HepG2 (cell line): Measurements from ENCODE around the gene TLE1. TPM values are rescaled to one million over a fixed set of nuclear protein-coding genes. Genes with fewer than 3 reads are reported as not detected.

Experiments used
- HNF4G ChIP-seq, 2 experiments: sonication (generic) in 1 of 2; formaldehyde crosslinking in 1 of 2; IDR thresholded peaks; 2 replicates each; pipeline versions ENCODE4 v1.4.0 to v1.6.1; 2011 to 2020; ENCODE audit warnings: borderline replicate concordance in 2 of 2, low read depth in 2 of 2, mild to moderate bottlenecking in 2 of 2, low read length in 1 of 2, missing genetic modification reagents in 1 of 2, moderate library complexity in 1 of 2
- KDM5B ChIP-seq: sonication (generic); formaldehyde crosslinking; IDR thresholded peaks from 2 replicates; pipeline ENCODE4 v1.4.0; 2020; ENCODE audit warnings: missing genetic modification reagents, mild to moderate bottlenecking, borderline replicate concordance
- NCOR1 ChIP-seq: fragments of 200-600 bp; sonication (generic); IDR thresholded peaks from 2 replicates; pipeline ENCODE4 v1.7.0; 2017; ENCODE audit warnings: antibody characterized with exemption, low read length, borderline replicate concordance
- PITX1 ChIP-seq: sonication (generic); formaldehyde crosslinking; IDR thresholded peaks from 2 replicates; pipeline ENCODE4 v1.5.1; 2020; ENCODE audit warnings: mild to moderate bottlenecking, missing genetic modification reagents
- RBAK ChIP-seq: sonication (generic); formaldehyde crosslinking; IDR thresholded peaks from 2 replicates; pipeline ENCODE4 v1.5.1; 2020; ENCODE audit warnings: mild to moderate bottlenecking, missing genetic modification reagents
- SALL1 ChIP-seq: sonication (generic); formaldehyde crosslinking; IDR thresholded peaks from 2 replicates; pipeline ENCODE4 v1.8.0; 2022; ENCODE audit warnings: mild to moderate bottlenecking, missing genetic modification reagents
- ZMYM4 ChIP-seq: sonication (generic); formaldehyde crosslinking; IDR thresholded peaks from 2 replicates; pipeline ENCODE4 v1.8.1; 2023; ENCODE audit warnings: mild to moderate bottlenecking, missing genetic modification reagents
- ZNF652 ChIP-seq: IDR thresholded peaks from 2 replicates; pipeline ENCODE4 v1.6.1; 2016; ENCODE audit warnings: low read depth, borderline replicate concordance
- polyA plus RNA-seq, 8 experiments: library from polyadenylated mRNA; depleted of rRNA in 3 of 8; stranded (reverse) in 7 of 8; unstranded in 1 of 8; fragments of >200 nt; fragmentation: Illumina TruSeq in 4 of 8; extraction: Trizol in 4 of 8; gene quantifications; 2 replicates each; pipeline versions ENCODE4 v1.2.1 to v1.2.3, GENCODE V29; 2011 to 2016; ENCODE audit warnings: low read depth in 4 of 8, missing spikeins in 1 of 8, mixed read lengths in 1 of 8; ENCODE audit not compliant: insufficient read depth in 1 of 8
- total RNA-seq, 5 experiments: library from RNA; depleted of rRNA; stranded (reverse); fragments of >200 nt; fragmentation: Illumina TruSeq; extraction: Trizol; gene quantifications; 2 replicates each; pipeline ENCODE4 v1.2.3, GENCODE V29; 2016; ENCODE audit warnings: low read depth in 1 of 5
- TF ChIP-seq, protein P1 (sequence below): sonication (generic); formaldehyde crosslinking; IDR thresholded peaks from 2 replicates; pipeline ENCODE4 v1.4.0; 2020; ENCODE audit warnings: missing genetic modification reagents
- TF ChIP-seq, protein P2 (sequence below): sonication (generic); formaldehyde crosslinking; IDR thresholded peaks from 2 replicates; pipeline ENCODE4 v1.8.1; 2023; ENCODE audit warnings: mild to moderate bottlenecking, missing genetic modification reagents
- TF ChIP-seq, protein P3 (sequence below): IDR thresholded peaks from 2 replicates; pipeline ENCODE4 v1.6.1; 2016; ENCODE audit warnings: low read depth, control low read depth

Gene TLE1
- total and polyA plus RNA-seq, 2 of the 13 experiments (the other 11 are each of a cell fraction or from before 2014, with no cell fraction given): 35.9 to 109 TPM

DNA sequence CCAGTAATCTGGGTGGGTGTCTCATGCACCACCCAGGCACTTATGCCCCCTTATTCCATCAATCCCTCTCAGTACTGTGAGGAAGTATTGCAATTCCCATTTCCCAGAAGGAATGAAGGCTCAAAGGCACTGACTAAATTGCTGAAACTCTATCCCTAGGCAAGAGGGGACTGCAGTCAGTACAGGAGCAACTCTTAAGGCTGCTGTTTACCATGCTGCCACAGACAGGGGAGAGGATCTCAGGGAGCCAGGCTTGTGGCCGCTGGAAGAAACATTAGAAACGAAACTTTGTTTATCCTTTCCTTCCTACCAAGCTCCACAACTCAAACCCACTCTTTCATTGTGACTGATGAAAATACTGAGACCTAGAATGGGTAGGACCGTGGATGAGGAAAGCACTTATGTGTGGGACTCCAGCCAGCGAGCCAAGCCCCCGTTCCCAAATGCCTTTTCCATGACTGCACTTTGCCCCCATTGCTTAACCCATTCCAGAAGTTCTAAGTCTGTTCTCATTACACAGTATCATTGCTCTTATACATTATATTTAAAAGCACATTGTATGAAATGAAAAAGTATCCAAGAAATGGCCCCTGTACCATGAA is 54.3 kb downstream of the TLE1 start (continued):
- TF ChIP-seq, protein P1, sequence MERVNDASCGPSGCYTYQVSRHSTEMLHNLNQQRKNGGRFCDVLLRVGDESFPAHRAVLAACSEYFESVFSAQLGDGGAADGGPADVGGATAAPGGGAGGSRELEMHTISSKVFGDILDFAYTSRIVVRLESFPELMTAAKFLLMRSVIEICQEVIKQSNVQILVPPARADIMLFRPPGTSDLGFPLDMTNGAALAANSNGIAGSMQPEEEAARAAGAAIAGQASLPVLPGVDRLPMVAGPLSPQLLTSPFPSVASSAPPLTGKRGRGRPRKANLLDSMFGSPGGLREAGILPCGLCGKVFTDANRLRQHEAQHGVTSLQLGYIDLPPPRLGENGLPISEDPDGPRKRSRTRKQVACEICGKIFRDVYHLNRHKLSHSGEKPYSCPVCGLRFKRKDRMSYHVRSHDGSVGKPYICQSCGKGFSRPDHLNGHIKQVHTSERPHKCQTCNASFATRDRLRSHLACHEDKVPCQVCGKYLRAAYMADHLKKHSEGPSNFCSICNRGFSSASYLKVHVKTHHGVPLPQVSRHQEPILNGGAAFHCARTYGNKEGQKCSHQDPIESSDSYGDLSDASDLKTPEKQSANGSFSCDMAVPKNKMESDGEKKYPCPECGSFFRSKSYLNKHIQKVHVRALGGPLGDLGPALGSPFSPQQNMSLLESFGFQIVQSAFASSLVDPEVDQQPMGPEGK (CRISPR knock-in tag): peak; percentile 72
- TF ChIP-seq, protein P2, sequence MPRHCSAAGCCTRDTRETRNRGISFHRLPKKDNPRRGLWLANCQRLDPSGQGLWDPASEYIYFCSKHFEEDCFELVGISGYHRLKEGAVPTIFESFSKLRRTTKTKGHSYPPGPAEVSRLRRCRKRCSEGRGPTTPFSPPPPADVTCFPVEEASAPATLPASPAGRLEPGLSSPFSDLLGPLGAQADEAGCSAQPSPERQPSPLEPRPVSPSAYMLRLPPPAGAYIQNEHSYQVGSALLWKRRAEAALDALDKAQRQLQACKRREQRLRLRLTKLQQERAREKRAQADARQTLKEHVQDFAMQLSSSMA: no peak
- TF ChIP-seq ZMYM4 (CRISPR knock-in tag): no peak
- TF ChIP-seq PITX1 (CRISPR knock-in tag): no peak
- no peak for TF ChIP-seq RBAK
- peak; percentile 76 for TF ChIP-seq ZNF652 (CRISPR knock-in tag)
- no peak for TF ChIP-seq KDM5B (CRISPR knock-in tag)
- peak; percentile 84 for TF ChIP-seq NCOR1
- TF ChIP-seq, protein P3, sequence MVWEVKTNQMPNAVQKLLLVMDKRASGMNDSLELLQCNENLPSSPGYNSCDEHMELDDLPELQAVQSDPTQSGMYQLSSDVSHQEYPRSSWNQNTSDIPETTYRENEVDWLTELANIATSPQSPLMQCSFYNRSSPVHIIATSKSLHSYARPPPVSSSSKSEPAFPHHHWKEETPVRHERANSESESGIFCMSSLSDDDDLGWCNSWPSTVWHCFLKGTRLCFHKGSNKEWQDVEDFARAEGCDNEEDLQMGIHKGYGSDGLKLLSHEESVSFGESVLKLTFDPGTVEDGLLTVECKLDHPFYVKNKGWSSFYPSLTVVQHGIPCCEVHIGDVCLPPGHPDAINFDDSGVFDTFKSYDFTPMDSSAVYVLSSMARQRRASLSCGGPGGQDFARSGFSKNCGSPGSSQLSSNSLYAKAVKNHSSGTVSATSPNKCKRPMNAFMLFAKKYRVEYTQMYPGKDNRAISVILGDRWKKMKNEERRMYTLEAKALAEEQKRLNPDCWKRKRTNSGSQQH (CRISPR knock-in tag): 0 out of 2 replicates have a peak, but pooled peaks have one; percentile 51
- TF ChIP-seq HNF4G (IDR thresholded peaks at IDR 0.05; ENCODE audit: borderline replicate concordance, low read depth, low read length): peak; percentile 80
- TF ChIP-seq HNF4G (CRISPR knock-in tag; IDR thresholded peaks at IDR 0.05; ENCODE audit: borderline replicate concordance, low read depth): peak; percentile 66; the same call in 1 of the 2 replicates
- peak; percentile 69 for TF ChIP-seq SALL1 (CRISPR knock-in tag)
